A549 (cell line): ENCODE data around the gene TMEM106C.

Source experiments
- CTCF ChIP-seq: fragments of >200 bp; sonication (Bioruptor Twin); formaldehyde crosslinking; IDR thresholded peaks from 3 replicates; pipeline ENCODE4 v1.5.1; 2016
- FOSL2 ChIP-seq, 2 experiments: fragments of 450-650 bp in 1 of 2; fragments of >200 bp in 1 of 2; sonication (Bioruptor Twin) in 1 of 2; formaldehyde crosslinking; IDR thresholded peaks; 2 replicates each; pipeline versions ENCODE4 v1.5.0 to v1.6.1; 2016 to 2020; ENCODE audit warnings: mild to moderate bottlenecking in 1 of 2, moderate library complexity in 1 of 2
- MAX ChIP-seq: IDR thresholded peaks from 2 replicates; pipeline ENCODE4 v1.6.1; 2012
- POLR2A ChIP-seq: IDR thresholded peaks from 2 replicates; pipeline ENCODE4 v1.6.1; 2012; ENCODE audit warnings: mild to moderate bottlenecking, low read length

- TF ChIP-seq POLR2A (no peak), FOSL2 (IDR thresholded peaks at IDR 0.05) (no peak), FOSL2 (CRISPR knock-in tag; IDR thresholded peaks at IDR 0.05) (no peak), CTCF (no peak), MAX (no peak)
Measured at GRCh38 chr12:48017921-48018617, 54.7 kb downstream of the TMEM106C start.
